ENCODE measurements around the gene MLST8.

DNA sequence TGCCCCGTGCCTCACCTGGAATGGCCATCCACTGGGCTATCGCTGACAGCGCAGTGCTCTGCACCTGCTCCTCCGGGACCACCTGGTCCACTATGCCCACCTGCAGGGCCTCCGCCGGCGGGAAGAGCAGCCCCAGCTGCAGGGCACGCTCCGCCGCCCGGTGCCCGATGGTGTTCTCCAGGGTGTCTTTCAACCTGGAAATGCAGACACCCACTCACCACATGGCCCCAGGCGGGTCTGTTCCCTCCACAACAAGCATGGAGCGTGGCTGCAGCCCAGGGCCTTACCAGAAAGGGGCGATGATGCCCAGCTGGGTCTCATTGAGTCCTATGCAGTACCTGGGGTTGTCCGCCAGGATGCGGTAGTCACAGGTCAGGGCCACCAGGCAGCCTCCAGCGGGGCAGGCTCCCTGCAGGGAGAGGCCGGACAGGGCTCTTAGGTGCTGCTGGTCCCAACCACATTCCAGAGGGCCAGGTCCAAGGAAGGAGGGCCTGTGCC lies 37.8 kb downstream of the MLST8 start:
- no peak for TF ChIP-seq RAD21 (IDR thresholded peaks at IDR 0.05; ENCODE audit: low read depth)
- TF ChIP-seq, protein P1, sequence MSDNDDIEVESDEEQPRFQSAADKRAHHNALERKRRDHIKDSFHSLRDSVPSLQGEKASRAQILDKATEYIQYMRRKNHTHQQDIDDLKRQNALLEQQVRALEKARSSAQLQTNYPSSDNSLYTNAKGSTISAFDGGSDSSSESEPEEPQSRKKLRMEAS (IDR thresholded peaks at IDR 0.05), result no peak
- TF ChIP-seq EGR1 (IDR thresholded peaks at IDR 0.05), result no peak
- TF ChIP-seq NFIC (IDR thresholded peaks at IDR 0.05), result no peak
- TF ChIP-seq EP300 (IDR thresholded peaks at IDR 0.05; ENCODE audit: borderline replicate concordance), result no peak
- TF ChIP-seq TCF12 (IDR thresholded peaks at IDR 0.05; ENCODE audit: low read depth), result no peak
- no peak for TF ChIP-seq TAF1 (IDR thresholded peaks at IDR 0.05; ENCODE audit: low read depth)
- no peak for TF ChIP-seq TEAD4 (IDR thresholded peaks at IDR 0.05)
- no peak for TF ChIP-seq REST (IDR thresholded peaks at IDR 0.05; ENCODE audit: low read depth)
- TF ChIP-seq FOXM1 (IDR thresholded peaks at IDR 0.05; ENCODE audit: borderline replicate concordance, low read depth), result no peak

All from Ishikawa (cell line).